Upper lobe of right lung (tissue), 1 donor: ENCODE results near the gene SMAP2. TPM values are rescaled to one million over a fixed set of nuclear protein-coding genes. Genes with fewer than 3 reads are reported as not detected.

Source experiments
- ATAC-seq: fragments of 200-7000 bp; cut with Tn5 transposase; one replicate; pipeline ENCODE4 v1.9.1; 2020; ENCODE audit warnings: mild to moderate bottlenecking, moderate library complexity
- DNase-seq: peaks from one replicate; pipeline ENCODE4 v3.0.0-alpha.2; 2020
- H3K27ac ChIP-seq: fragments of 200-600 bp; one replicate; pipeline ENCODE4 v1.8.0; 2022
- H3K27me3 ChIP-seq: fragments of 200-600 bp; one replicate; pipeline ENCODE4 v1.8.0; 2022; ENCODE audit warnings: mild to moderate bottlenecking
- H3K36me3 ChIP-seq: fragments of 200-600 bp; one replicate; pipeline ENCODE4 v1.8.0; 2022
- H3K4me1 ChIP-seq: fragments of 200-600 bp; one replicate; pipeline ENCODE4 v1.8.0; 2022
- H3K4me3 ChIP-seq: fragments of 200-600 bp; one replicate; pipeline ENCODE4 v1.8.0; 2022; ENCODE audit warnings: mild to moderate bottlenecking
- H3K9me3 ChIP-seq: fragments of 200-600 bp; one replicate; pipeline ENCODE4 v1.8.0; 2022
- CTCF ChIP-seq: fragments of 200-600 bp; IDR thresholded peaks from one replicate; pipeline ENCODE4 v1.8.0; 2022; ENCODE audit warnings: antibody characterized with exemption
- intact Hi-C: fragments of 100-400 bp; cut with DNase I; formaldehyde crosslinking; loops from one replicate; pipeline ENCODE4 v1.11.0; 2022
- total RNA-seq: library from RNA; stranded (reverse); fragmentation: NEBNext Ultra II Directional; extraction: Animal tissue kit (Norgen Biotek cat#: 25700); gene quantifications from one replicate; pipeline ENCODE4 v1.2.1, GENCODE V29; 2021
- donor health status: DM: no; HTN: yes; CAD: no; lungs with severe emphysema.

SMAP2 gene
- total RNA-seq, 1 donor from 2014 or later = 55.3 TPM

GRCh38 chr1:40439247-40439646 is 65.7 kb downstream of the SMAP2 start:
- ATAC-seq (peak; percentile 64), DNase-seq (no peak)
- H3K4me1 ChIP-seq = no peaks in the 10 kb centered on the region
- no peaks in the 10 kb centered on the region for H3K27me3 ChIP-seq
- no peak overlapping the region for H3K4me3 ChIP-seq
- no peak for TF ChIP-seq CTCF
- intact Hi-C loops = no loop called here
- no peak overlapping the region for H3K27ac ChIP-seq
- no peaks in the 10 kb centered on the region for H3K36me3 ChIP-seq
- no peaks in the 10 kb centered on the region for H3K9me3 ChIP-seq

DNA sequence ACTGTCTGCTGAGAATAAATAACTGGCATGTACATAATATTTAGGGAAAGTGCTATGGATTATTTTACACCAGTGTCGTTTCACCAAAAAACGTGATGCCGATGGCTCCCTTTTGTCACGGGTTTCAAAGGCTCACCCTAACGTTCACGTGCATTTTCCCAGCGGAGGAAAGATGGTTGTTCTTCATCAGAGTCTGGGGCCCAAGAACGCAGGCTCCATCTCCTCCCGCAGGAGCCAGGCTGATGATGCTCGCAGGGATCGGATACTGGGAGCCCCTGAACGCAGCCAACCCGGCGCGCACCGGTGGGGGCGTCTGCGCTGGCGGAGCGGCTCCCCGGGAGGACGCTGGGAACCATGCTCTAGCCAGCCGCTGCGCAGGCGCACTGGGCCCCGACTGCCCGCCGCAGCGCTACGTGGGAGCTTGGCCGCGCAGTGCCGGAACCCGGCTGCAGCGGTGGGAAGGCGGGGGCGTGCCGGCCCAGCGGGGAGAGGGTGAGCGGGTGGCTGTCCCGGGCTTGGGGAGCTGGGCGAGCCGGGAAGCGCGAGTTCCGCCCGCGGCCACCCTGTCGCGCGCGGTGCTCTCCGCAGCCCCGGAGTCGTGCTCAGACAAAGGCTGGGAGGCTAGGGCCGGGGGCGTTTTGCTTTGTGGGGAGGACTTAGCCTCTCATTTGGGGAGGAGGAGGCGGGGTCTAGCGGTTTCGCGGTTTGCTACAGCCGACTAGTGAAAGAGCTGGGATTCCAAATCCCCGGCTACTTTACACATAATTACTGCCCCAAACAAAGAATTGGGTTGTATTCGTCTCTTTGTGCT is 76.4 kb downstream of the SMAP2 start, which contains the start of gene ZFP69B:
TSS of gene ZFP69B (plus strand) at position 793 of the 811 bp plus-strand sequence. CDS start 486 bp downstream, outside the sequence.
- peak; percentile 96 for DNase-seq

DNA sequence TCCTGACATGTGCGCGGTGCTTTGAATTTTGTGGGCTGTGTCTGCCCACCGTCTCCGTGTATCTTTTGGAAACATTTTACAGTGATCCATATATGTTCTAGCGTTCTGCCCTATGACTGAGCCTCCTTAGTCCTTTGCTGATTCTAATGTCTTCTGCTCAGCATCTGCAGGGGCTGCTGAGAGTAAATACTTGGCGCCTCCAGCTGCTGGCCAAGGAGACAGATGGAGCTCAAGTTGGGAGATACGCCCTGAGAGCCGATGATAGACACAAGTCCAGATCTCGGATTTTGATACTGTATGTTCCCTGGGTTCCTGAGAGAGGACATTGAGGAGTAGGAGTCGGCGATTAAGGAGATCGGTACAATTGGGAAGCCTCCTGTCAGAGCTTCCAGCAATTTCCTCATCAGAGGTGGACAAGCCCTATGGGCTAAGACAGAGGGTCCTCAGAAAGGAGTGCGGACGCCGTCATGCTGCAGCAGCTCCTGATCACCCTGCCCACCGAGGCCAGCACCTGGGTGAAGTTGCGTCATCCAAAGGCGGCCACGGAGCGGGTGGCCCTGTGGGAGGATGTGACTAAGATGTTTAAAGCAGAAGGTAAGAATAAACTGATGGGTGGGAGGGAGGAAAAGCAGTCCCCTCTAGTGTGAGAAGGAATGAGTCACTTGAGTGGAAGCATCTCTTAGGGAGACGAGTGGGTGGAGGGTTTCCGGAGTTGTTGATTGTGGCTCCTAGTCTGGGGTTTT is 77.1 kb downstream of the SMAP2 start:
- Histone ChIP-seq H3K27ac (peak overlapping the region; percentile 69), H3K4me1 (peaks cover 9% of the 10 kb centered on the region), H3K27me3 (no peaks in the 10 kb centered on the region), H3K9me3 (peaks cover 6% of the 10 kb centered on the region), H3K4me3 (peak overlapping the region; percentile 66), H3K36me3 (no peaks in the 10 kb centered on the region)
- DNase-seq = no peak
- intact Hi-C loops = no loop called here
- no peak for TF ChIP-seq CTCF
- peak; percentile 15 for ATAC-seq

More for the DNA sequence above, 76.4 kb downstream of the SMAP2 start, which contains the start of gene ZFP69B:
- Histone ChIP-seq H3K36me3 (no peaks in the 10 kb centered on the region), H3K4me3 (peak within 1 kb of the TSS; percentile 66), H3K27ac (peak within 1 kb of the TSS; percentile 69), H3K9me3 (peaks cover 4% of the 10 kb centered on the region), H3K27me3 (no peaks in the 10 kb centered on the region), H3K4me1 (peaks cover 9% of the 10 kb centered on the region)
- peak; percentile 99 for ATAC-seq
- intact Hi-C loops = no loop called here
- TF ChIP-seq CTCF = peak; percentile 23

GRCh38 chr1:40451238-40451585 is 77.7 kb downstream of the SMAP2 start:
- intact Hi-C loops = no loop called here
- Histone ChIP-seq H3K9me3 (peaks cover 10% of the 10 kb centered on the region), H3K4me1 (peaks cover 9% of the 10 kb centered on the region), H3K27ac (no peak overlapping the region), H3K36me3 (no peaks in the 10 kb centered on the region), H3K4me3 (no peak overlapping the region), H3K27me3 (no peaks in the 10 kb centered on the region)
- DNase-seq (no peak), ATAC-seq (no peak)
- TF ChIP-seq CTCF = no peak

DNA sequence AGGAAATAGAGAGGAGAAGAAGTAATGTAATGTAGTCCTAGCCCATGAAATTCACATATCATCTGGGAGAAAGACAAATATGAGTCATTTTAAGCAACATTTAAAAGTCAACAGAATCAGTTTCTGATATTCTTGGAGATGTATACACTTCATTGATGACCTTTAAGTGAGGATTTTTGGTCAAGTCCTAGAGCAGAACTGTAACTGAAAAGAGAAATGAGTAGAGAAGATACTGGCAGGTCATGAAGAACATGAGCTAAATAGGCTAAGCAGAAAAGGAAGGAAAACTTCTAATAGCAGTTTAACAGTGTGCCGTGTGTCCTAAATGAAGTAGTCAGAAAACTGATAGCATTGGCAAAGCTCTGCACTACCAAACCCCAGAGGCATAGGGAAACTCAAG is 81.3 kb downstream of the SMAP2 start:
- DNase-seq = no peak
- H3K4me3 ChIP-seq = no peak overlapping the region
- no peak overlapping the region for H3K27ac ChIP-seq
- intact Hi-C loops = no loop called here
- H3K9me3 ChIP-seq = peaks cover 33% of the 10 kb centered on the region
- H3K27me3 ChIP-seq = no peaks in the 10 kb centered on the region
- TF ChIP-seq CTCF = no peak
- no peak for ATAC-seq
- H3K4me1 ChIP-seq = peaks cover 9% of the 10 kb centered on the region
- H3K36me3 ChIP-seq = no peaks in the 10 kb centered on the region
